ENCODE data around the gene ARMH4.

Gene ARMH4

GRCh38 chr14:57991353-57991752 lies 160.7 kb downstream of the ARMH4 start:
- TF ChIP-seq CTCF (IDR thresholded peaks at IDR 0.05; ENCODE audit: low read depth, low read length): no peak
- no peak for DNase-seq
- Histone ChIP-seq H3K4me3 (ENCODE audit: low read depth, low read length) (no peak overlapping the region), H3K27ac (no peak overlapping the region), H3K9me3 (ENCODE audit: severe bottlenecking) (no peaks in the 10 kb centered on the region), H3K36me3 (no peaks in the 10 kb centered on the region), H3K27me3 (ENCODE audit: insufficient read depth, low read depth, severe bottlenecking) (no peaks in the 10 kb centered on the region)

GRCh38 chr14:57988445-57988844 lies 163.6 kb downstream of the ARMH4 start:
- no peaks in the 10 kb centered on the region for H3K36me3 ChIP-seq
- no peak overlapping the region for H3K27ac ChIP-seq
- no peak for DNase-seq
- H3K27me3 ChIP-seq (ENCODE audit: insufficient read depth, low read depth, severe bottlenecking): no peaks in the 10 kb centered on the region
- no peak for TF ChIP-seq CTCF (IDR thresholded peaks at IDR 0.05; ENCODE audit: low read depth, low read length)
- no peaks in the 10 kb centered on the region for H3K9me3 ChIP-seq (ENCODE audit: severe bottlenecking)
- no peak overlapping the region for H3K4me3 ChIP-seq (ENCODE audit: low read depth, low read length)

- H3K36me3 ChIP-seq: no peaks in the 10 kb centered on the region
- H3K9me3 ChIP-seq (ENCODE audit: severe bottlenecking): no peaks in the 10 kb centered on the region
- H3K27me3 ChIP-seq (ENCODE audit: insufficient read depth, low read depth, severe bottlenecking): no peaks in the 10 kb centered on the region
- TF ChIP-seq CTCF (IDR thresholded peaks at IDR 0.05; ENCODE audit: low read depth, low read length): no peak
- H3K4me3 ChIP-seq (ENCODE audit: low read depth, low read length): no peak overlapping the region
- H3K27ac ChIP-seq: no peak overlapping the region
- no peak for DNase-seq
These were observed 164.3 kb downstream of the ARMH4 start for GRCh38 chr14:57987596-57988300.

- H3K4me3 ChIP-seq (ENCODE audit: low read depth, low read length): no peak overlapping the region
- H3K36me3 ChIP-seq: no peaks in the 10 kb centered on the region
- TF ChIP-seq CTCF (IDR thresholded peaks at IDR 0.05; ENCODE audit: low read depth, low read length): no peak
- H3K27ac ChIP-seq: no peak overlapping the region
- H3K9me3 ChIP-seq (ENCODE audit: severe bottlenecking): no peaks in the 10 kb centered on the region
- no peaks in the 10 kb centered on the region for H3K27me3 ChIP-seq (ENCODE audit: insufficient read depth, low read depth, severe bottlenecking)
- DNase-seq: no peak
These were observed 165.0 kb downstream of the ARMH4 start for GRCh38 chr14:57987051-57987450.

- Histone ChIP-seq H3K27ac (no peak overlapping the region), H3K27me3 (ENCODE audit: insufficient read depth, low read depth, severe bottlenecking) (no peaks in the 10 kb centered on the region), H3K36me3 (no peaks in the 10 kb centered on the region), H3K9me3 (ENCODE audit: severe bottlenecking) (no peaks in the 10 kb centered on the region), H3K4me3 (ENCODE audit: low read depth, low read length) (no peak overlapping the region)
- TF ChIP-seq CTCF (IDR thresholded peaks at IDR 0.05; ENCODE audit: low read depth, low read length): no peak
- no peak for DNase-seq
These were observed 169.0 kb downstream of the ARMH4 start for GRCh38 chr14:57982804-57983634.

All from WERI-Rb-1 (cell line).